Neutrophil (primary cell): ENCODE results near the gene FERMT1.

Experiments
- H3K27ac ChIP-seq: fragments of 200-600 bp; sonication (generic); 2 replicates; pipeline ENCODE4 v1.5.1; 2016; ENCODE audit warnings: mild to moderate bottlenecking, moderate library complexity
- H3K27me3 ChIP-seq: fragments of 200-600 bp; sonication (generic); 2 replicates; pipeline ENCODE4 v1.6.0; 2016; ENCODE audit warnings: mild to moderate bottlenecking
- H3K36me3 ChIP-seq: fragments of 200-600 bp; sonication (generic); 2 replicates; pipeline ENCODE4 v1.5.1; 2017
- H3K4me1 ChIP-seq, 2 experiments: fragments of 200-600 bp in 1 of 2; sonication (generic) in 1 of 2; 1 replicate in 1 of 2; 2 replicates in 1 of 2; pipeline versions ENCODE4 v1.5.1 to v1.6.1; 2013 to 2016; ENCODE audit warnings: low read depth in 1 of 2, low read length in 1 of 2, mild to moderate bottlenecking in 1 of 2, moderate library complexity in 1 of 2; ENCODE audit not compliant: control insufficient read depth in 1 of 2, insufficient read depth in 1 of 2
- H3K4me3 ChIP-seq, 2 experiments: fragments of 200-600 bp in 1 of 2; sonication (generic) in 1 of 2; 1 replicate in 1 of 2; 2 replicates in 1 of 2; pipeline ENCODE4 v1.5.1; 2013 to 2016; ENCODE audit warnings: low read depth in 1 of 2, low read length in 1 of 2, mild to moderate bottlenecking in 1 of 2, moderate library complexity in 1 of 2
- H3K9me3 ChIP-seq: fragments of 200-600 bp; sonication (generic); 2 replicates; pipeline ENCODE4 v1.5.1; 2016
- CTCF ChIP-seq: fragments of 200-600 bp; sonication (generic); IDR thresholded peaks from 2 replicates; pipeline ENCODE4 v1.5.1; 2016; ENCODE audit warnings: antibody characterized with exemption

The FERMT1 gene

DNA sequence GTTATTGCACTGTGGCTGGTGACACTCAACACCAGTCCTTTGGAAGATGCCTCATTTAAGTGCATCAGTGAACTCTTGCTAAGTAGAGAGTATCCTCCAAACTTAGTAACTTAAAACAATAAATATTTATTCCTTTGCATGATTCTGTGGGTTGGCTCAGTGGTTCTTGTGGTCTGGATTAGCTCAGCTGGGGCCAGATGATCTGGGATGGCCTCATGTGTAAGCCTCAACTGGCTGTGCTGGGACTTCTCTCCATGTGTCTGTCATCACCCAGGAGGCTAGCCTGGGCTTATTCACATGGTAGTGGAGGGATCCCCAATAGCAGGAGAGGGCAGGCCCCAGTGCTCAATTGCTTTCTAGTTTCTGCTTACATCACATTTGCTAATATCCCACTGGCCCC is 77.3 kb downstream of the FERMT1 start:
- TF ChIP-seq CTCF: no peak
- no peak overlapping the region for H3K27ac ChIP-seq
- peaks cover 19% of the 10 kb centered on the region for H3K36me3 ChIP-seq
- H3K9me3 ChIP-seq: no peaks in the 10 kb centered on the region
- no peak overlapping the region for H3K4me3 ChIP-seq
- no peaks in the 10 kb centered on the region for H3K4me1 ChIP-seq
- H3K27me3 ChIP-seq: peaks cover 13% of the 10 kb centered on the region

- no peak overlapping the region for H3K27ac ChIP-seq
- H3K27me3 ChIP-seq: no peaks in the 10 kb centered on the region
- H3K36me3 ChIP-seq: peaks cover 33% of the 10 kb centered on the region
- H3K4me1 ChIP-seq: no peaks in the 10 kb centered on the region
- no peaks in the 10 kb centered on the region for H3K9me3 ChIP-seq
- no peak for TF ChIP-seq CTCF
- no peak overlapping the region for H3K4me3 ChIP-seq
Measured at GRCh38 chr20:6044115-6044514, 78.7 kb downstream of the FERMT1 start.

DNA sequence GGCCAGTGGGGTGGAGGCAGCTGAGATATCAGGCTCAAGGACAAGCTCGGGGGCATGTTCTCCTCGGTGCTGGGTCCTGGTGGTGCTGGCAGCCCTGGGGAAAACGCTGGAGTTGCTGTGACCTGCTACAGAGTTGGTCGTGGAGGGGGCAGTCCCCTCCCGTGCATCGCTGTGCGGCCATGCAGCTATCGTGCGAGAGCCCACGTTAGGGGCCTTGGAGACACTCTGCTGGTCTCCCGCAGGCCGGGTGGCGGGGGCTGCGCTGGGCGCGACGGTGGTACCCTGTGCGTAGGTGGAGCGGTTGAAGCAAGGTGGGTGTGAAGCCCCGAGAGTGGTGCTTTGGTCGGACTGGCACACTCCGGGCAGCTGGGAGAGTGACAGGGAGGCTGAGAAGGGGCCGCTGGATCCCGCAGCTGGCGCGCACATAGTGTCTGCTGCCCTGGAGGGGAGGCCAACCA is 81.0 kb downstream of the FERMT1 start:
- Histone ChIP-seq H3K9me3 (no peaks in the 10 kb centered on the region), H3K27me3 (no peaks in the 10 kb centered on the region), H3K4me3 (no peak overlapping the region), H3K36me3 (peaks cover 56% of the 10 kb centered on the region), H3K27ac (no peak overlapping the region), H3K4me1 (no peaks in the 10 kb centered on the region)
- no peak for TF ChIP-seq CTCF

DNA sequence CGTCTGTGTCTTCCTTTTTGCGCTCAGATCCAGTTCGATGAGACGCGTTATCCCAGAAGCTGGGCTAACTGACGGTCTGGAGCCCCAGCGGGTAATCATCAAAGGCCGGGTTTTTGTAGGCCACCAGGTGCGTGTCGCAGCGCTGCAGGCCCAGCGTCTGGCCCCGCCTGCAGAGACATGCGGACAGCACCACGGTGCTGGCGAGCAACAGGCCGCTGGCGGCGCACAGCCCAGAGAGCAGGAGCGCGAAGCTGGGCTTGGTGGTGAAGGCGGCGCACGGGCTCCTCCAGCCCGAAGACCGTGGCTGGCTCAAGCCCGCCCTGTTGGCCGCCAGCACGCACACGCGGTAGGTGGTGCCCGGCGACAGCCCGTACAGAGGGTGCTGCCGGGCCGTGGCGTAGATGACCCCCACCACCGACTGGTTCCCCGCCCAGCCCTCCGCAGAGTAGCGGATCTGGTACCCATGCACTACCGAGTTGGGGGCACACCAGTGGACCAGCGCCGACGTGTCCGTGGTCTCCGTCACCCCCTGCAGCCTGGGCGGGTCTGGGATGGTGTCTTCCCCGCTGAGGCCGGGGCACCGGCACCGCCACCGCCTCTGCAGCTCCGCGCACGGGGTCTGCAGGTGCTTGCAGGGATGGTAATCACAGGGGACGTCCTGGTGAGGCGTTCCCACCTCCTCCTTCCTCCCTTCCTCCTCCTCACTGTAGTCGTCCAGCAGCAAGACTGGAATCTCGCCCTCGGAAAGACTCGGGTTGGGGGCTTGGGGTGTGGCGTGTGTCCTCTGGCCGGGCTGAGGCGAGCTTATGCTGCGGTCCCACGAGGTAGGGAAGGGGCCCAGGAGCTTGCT is 81.6 kb downstream of the FERMT1 start:
- Histone ChIP-seq H3K4me3 (no peak overlapping the region), H3K27me3 (no peaks in the 10 kb centered on the region), H3K36me3 (peaks cover 63% of the 10 kb centered on the region), H3K4me1 (no peaks in the 10 kb centered on the region), H3K27ac (no peak overlapping the region), H3K9me3 (no peaks in the 10 kb centered on the region)
- TF ChIP-seq CTCF: no peak

DNA sequence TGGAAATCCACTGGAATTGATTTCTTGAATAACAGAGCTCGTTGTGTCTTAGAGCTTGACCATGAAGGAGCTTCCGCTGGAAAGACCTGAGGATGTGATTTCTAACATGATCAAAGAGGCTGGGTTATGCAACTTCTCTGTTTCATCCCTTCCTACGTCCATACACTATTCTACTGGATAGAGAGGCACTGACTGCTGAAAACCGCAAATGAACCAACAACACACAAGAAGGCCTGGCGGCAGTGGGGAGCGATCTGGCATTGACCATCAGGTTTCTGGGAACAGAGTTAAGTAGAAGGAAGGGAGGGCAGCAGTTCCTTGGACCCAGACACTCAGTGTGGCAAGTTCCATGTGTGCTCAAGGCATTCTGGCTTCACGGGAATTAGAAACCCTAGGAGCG is 82.3 kb downstream of the FERMT1 start:
- no peaks in the 10 kb centered on the region for H3K9me3 ChIP-seq
- no peaks in the 10 kb centered on the region for H3K27me3 ChIP-seq
- no peaks in the 10 kb centered on the region for H3K4me1 ChIP-seq
- peaks cover 69% of the 10 kb centered on the region for H3K36me3 ChIP-seq
- no peak overlapping the region for H3K4me3 ChIP-seq
- TF ChIP-seq CTCF: no peak
- no peak overlapping the region for H3K27ac ChIP-seq
